Measurements from ENCODE around the gene UBE2V1.
"Not testable (repeated sequence)": the region's sequence is repeated elsewhere in the genome, so short reads cannot be mapped to it uniquely, and the experiment has no call there.

UBE2V1 gene

DNA sequence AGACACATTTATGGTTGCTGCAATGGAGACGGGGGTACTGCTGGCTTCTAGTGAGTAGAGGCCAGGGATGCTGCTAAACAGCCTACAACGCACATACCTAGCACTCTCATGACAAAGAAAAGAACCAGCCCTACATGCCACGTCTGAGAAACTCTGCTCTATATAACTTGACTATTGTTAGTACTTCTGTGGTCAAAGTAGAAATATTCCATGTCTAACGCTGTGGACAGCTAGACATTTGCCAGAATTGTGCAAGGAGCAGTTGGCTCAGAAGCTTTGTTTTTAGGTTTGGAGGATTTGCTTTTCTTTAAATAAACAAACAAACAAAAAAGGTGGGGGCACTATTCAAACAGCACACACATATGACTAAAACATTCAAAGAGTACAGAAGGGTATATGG is 20.5 kb downstream of the UBE2V1 start:
- DNase-seq: no peak

- no peak for DNase-seq
These were observed 23.2 kb downstream of the UBE2V1 start for GRCh38 chr20:50089787-50090177.

DNA sequence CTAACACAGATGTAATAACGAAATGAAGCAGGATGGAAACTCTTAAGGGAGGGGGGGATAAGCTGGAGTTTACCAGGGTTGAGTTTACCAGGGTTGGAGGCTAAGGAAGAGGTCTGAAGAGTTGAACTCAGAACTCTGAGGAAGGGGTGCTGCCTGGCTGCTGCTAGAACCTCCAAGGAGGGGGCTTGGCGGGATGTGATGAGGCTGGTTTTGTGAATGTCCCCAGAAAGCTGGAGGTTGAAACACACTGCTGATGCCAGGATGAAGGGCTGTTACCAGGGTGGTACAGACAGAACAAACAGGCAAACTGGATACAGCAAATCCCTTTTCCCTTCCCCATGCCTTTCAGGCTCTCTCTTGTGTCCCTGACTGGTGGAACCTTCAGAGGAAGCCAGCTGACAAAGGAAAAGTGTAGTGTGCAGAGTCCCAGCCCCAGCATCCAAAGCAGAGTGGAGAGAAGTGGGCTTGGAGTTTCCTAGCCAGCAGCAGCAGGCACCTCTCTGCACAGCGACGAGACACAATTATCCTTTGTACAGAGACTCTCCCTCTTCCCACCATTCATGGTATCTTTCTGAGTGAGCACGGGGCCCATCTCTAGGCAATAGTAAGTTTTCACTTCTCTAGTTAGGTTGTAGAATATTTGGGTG is 23.7 kb downstream of the UBE2V1 start:
- no peak for DNase-seq

DNA sequence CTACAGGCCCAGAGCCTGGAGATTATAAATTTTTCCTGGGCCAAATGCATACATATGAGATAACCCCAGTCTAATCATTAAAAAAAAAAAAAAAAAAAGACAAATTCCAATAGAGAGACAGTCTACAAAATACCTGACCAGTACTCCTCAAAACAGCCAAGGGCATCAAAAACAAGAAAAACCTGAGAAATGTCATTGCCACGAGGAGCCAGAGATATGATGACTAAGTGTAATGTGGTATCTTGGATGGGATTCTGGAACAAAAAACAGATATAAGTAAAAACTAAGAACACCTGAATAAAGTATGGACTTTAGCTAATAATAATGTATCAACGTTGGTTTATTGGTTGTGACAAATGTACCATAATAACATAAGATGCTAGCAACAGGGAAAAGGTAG is 24.9 kb downstream of the UBE2V1 start:
- no peak for DNase-seq

GRCh38 chr20:50085481-50086365 is 27.2 kb downstream of the UBE2V1 start:
- peak; percentile 23 to 36 for DNase-seq

DNA sequence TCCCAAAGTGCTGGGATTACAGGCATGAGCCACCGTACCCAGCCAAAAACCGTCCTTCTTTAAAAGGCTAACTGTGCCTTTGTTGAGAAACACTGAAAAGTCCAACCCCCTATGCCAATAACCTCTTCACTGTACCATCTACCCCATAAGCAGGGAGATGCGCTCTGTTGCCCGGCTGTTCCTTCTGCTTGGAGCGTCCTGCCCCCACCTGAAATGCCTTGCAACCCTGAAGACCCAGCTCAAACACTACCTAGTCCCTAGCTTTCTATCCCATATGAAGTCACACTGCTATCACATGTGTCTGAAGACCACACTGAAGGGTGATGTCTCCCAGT is 27.8 kb downstream of the UBE2V1 start:
- DNase-seq: no peak

DNA sequence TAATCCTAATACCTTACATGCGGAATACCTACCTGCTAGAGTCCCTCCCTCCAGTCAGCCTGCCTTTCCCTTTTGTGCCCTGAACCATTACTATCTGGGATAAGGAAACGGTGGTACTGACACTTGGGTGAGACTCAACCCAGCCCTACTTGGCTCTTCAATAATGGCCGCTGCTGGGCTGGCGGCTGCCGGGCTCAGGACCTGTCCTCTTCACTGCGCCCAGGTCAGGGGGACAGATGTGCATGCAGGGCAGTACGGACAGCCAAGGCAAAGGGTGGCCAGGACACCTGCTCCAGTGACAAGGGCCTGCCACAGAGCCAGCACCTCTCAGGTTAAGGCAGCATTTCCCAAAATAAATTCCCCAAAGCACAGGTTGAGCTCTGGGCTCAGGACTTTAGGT is 29.9 kb downstream of the UBE2V1 start:
- no peak for DNase-seq

GRCh38 chr20:50082056-50082455 is 30.9 kb downstream of the UBE2V1 start:
- not testable (repeated sequence) for DNase-seq

- no peak for DNase-seq
These were observed 34.9 kb downstream of the UBE2V1 start for GRCh38 chr20:50077818-50078601.

DNA sequence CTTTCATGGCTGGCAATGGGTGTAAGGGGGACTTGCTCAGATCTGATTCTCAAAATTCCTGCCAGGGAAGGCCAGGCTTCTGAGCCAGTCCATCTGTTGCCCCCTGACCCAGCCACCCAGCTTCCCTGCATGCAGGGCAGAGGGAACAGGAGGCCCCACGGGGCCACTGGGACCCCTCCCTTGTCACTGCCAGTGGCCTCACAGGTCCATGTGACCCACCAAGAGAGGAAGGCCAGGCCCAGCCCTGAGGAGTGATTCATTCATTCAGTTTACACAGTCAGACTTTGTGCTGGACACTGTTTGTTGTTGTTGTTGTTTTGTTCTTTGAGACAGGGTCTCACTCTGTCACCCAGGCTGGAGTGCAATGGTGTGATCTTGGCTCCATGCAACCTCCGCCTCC is 39.5 kb downstream of the UBE2V1 start:
- no peak for DNase-seq

- peak; percentile 97 for DNase-seq
These were observed 41.7 kb downstream of the UBE2V1 start for GRCh38 chr20:50071039-50071888.

- no peak for DNase-seq
These were observed 42.6 kb downstream of the UBE2V1 start for GRCh38 chr20:50070361-50070760.

DNA sequence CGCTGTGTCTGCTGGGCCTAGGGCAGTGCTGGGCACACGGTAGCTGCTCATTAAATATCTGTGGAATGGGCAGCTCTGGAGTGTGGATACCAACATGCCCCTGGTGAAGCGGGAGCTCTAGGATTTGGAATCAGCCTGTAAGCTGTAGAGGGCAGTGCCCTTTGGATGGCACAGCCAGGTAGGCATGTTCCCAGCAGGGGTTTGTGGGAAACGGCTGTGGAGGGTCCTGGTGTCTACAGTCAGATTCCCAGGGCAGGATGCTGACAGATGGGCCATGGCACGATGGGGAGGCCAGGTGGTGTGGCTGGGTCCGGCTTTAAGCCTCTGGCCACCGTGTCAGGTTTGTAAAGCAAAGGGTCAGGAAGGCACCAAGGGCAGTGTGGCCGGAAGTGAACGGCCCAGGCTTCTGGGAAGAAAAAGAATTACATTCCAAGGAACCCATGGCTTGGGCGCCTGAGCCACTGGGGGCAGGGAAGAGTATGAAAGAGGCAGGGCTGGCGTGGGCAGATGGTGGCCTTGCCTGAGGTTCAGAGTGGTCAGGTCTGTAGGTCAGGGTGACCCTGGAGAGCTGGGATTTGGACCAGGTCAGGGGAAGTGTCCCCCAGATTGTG is 44.8 kb downstream of the UBE2V1 start:
- DNase-seq: no peak

DNA sequence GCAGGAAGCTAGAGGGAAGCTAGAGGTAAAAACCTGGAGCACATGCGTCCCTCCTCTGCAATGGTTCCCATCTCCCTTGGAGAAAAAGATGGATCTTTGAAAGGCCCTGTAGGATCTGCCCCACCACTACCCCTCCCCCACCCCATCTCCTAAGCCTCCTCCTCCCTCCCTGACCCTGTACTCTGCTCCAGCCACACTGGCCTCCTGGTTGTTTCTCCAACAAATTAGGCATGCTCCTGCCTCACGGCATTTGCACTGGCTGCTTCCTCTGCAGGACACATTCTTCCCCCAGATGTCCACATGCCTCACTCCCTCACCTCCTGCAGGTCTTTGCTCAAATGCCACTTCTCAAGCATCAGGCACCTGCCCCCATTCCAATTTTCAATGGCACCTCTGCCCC is 45.5 kb downstream of the UBE2V1 start:
- DNase-seq: no peak

DNA sequence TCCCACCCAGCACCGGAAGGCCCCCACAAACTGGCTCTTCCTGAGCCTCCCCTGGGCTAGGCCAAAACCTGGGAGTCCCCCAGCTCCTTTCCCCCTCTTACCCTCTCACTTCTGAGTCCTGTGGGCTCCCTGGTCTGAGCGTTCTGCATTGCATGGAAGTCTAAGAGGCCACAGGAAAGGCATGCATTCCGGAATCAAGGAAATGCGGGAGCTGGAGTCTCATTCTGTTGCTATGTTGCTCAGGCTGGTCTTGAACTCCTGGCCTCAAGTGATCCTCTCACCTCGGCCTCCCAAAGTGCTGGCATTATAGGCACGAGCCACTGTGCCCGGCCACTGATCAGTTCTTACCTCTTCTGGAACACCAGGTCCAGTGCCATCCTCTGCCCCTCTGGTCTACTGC is 45.9 kb downstream of the UBE2V1 start:
- no peak for DNase-seq

- no peak for DNase-seq
These were observed 46.7 kb downstream of the UBE2V1 start for GRCh38 chr20:50066161-50066834.

GRCh38 chr20:50065325-50065615 is 47.7 kb downstream of the UBE2V1 start:
- no peak for DNase-seq

GRCh38 chr20:50063763-50064162 is 49.2 kb downstream of the UBE2V1 start:
- not testable (repeated sequence) for DNase-seq

GRCh38 chr20:50062006-50062838 is 50.7 kb downstream of the UBE2V1 start:
- DNase-seq: no peak

GRCh38 chr20:50061151-50062005 is 51.6 kb downstream of the UBE2V1 start:
- no peak for DNase-seq
